KBM-7 (cell line): ENCODE measurements around the gene BAG1.

Source experiments
- DNase-seq: peaks from one replicate; pipeline ENCODE4 v3.0.0-alpha.2; 2015
- in situ Hi-C: fragments of 300-500 bp; cut with MboI; formaldehyde crosslinking; loops from 2 replicates; pipeline ENCODE4 v1.14.3; 2020; ENCODE audit warnings: low sequenced_read_pairs, low pct_unique_long_range_greater_than_20kb, mixed read lengths

The BAG1 gene

DNA sequence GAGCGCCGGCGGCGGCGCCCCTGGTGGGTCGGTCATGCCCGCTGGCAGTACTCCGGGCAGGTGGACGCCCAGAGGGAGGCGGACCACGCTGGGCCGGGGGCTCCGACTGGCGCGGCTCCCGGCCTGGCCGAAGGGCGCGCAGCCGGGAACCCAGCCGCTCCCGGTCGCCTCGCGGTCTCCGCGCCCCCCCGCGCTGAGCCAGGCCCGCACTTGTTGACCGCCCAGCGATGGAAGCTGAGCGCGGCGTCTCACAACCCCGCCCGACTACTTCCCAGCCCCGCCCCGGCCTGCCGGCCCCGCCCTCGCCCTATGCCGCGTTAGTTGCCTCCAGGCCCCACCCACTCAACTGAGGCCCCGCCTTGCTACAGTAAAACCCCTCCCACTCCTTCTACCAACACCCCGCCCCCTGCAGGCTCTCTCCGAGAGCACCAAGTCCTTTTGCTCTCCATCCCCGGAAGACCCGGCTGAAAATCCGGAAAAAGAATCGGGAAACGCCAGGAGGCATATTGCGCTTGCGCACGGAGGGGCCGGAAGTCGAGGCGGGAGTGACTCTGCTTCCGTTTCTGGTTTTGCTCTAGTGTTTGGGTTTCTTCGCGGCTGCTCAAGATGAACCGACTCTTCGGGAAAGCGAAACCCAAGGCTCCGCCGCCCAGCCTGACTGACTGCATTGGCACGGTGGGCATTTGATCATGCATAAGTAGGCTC lies at the start of gene BAG1, which contains the start of gene CHMP5:
Gene BAG1 (minus strand): TSS at position 236 of the 705 bp plus-strand sequence.
Gene CHMP5 (plus strand): TSS at position 577 of the 705 bp plus-strand sequence. CDS start 30 bp downstream, at position 607.
- in situ Hi-C loops: no loop called here
- peak; percentile 99 for DNase-seq

DNA sequence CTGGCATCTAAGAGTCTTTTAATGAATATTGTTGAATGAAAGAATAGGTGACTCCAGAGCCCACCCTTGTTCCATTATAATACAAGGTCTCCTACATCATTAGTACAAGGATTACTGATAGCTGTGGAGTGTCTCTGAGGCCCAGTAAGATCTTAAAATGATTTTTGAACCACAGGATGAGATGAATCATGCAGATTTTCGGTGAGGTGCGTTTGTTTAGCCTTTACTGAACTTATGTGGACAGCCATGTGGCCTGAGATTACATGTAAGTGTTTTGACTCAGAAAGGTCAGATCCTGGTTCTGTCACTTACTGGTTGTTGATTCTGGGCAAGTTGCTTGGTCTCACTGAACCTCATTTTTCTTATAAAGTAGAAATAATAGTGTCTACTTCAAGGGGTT lies 47.4 kb upstream of the BAG1 start:
- DNase-seq: no peak
- in situ Hi-C loops: no loop called here

DNA sequence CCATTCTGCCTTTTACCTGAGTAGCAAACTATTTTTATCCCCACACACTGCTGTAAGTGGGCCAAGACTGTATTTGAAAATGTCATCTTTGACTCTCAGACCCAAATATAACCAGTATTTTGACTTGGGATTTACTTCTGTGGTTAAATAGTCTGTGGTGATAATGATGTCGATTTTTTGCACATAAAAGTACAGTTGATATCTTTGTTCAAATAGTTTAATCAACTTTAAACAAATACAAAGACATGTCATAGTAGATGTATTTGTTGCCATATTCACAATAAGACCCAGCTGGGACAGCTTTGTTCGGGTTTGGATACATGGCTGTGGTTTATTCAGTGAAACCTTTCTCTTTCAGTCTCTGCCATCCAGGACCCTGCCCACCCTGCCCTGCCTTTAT lies 46.2 kb upstream of the BAG1 start:
- DNase-seq: no peak
- in situ Hi-C loops: no loop called here

- in situ Hi-C loops: no loop called here
- no peak for DNase-seq
Measured at GRCh38 chr9:33309903-33310302, 45.4 kb upstream of the BAG1 start.

GRCh38 chr9:33307067-33307466 lies 42.6 kb upstream of the BAG1 start:
- no peak for DNase-seq
- in situ Hi-C loops: no loop called here

DNA sequence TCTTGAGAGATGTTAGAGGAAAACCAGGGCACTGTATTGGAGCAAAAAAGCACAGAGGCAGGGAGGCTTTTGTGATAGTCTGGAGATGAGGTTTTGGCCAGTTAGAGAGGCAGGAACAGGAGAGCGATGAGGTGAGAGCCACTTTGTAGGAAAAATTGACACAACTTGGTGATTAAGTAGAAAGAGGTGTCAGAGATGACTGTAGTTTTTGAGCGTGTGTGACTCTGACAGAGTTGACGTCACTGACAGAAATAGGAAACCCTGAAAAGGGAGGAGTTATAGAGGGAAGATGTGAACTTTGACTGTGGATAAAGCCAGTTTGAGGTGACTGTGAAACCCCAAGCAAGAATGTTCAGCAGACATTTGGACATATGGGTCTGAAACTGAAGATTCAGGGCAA lies 41.5 kb upstream of the BAG1 start:
- in situ Hi-C loops: no loop called here
- no peak for DNase-seq

DNA sequence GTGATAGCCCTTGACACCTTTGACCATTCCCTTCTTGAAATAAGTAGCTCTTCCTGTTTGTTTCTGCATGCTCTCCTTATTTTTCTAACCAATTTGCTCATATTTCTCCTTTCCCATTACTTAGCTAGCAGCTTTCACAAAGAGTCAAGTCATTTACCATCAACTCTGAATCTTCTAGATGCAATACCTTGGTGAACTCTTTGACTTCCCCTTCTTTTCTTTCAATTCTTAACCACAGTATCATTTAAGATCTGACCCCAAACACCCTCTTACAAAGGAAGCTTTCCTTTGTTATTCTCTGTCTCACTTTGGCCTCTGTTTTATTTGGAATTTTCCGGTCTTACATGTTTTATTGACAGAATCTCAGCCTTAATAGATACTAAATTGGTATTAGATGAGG lies 39.9 kb upstream of the BAG1 start:
- DNase-seq: peak; percentile 23
- in situ Hi-C loops: no loop called here

DNA sequence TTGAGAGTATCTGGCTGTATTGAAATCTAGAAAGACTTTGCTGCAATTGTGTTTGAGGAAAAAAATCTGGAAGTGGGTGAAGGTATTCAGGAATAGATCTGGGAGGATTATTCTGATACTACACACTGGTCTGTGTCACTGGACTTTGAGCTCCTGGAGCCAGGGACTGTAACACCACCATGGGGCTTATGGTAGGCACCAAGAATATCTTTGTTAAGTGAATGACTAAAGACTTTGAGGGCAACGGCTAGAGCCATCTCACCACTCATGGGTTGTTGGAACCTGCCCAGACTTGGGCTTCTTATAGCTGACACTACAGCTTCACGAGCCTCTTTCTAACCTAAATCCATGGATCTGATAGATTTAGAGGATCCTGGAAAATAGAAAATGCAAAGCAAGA lies 36.0 kb upstream of the BAG1 start:
- in situ Hi-C loops: no loop called here
- DNase-seq: no peak

- DNase-seq: peak; percentile 85
- in situ Hi-C loops: no loop called here
Measured at GRCh38 chr9:33297432-33297831, 32.9 kb upstream of the BAG1 start.

DNA sequence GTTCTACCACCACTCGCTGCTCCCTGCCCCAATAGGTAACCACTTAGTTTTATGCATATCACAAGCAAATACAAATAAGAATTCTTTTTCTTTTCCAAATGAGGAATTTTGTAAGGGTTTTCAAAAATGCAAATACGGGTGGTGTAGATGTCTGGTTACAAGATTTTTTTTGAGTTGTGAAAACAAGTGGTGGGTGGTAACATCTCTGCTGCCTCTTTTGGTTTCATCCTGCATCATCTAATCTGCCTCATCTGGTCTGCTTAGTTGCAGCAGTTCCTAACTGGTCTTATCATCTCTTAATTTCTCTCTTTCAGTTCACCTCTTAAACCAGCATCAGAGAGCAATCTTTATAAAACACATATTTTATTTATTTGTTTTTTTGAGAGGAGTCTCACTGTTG lies 31.1 kb upstream of the BAG1 start:
- no peak for DNase-seq
- in situ Hi-C loops: no loop called here

DNA sequence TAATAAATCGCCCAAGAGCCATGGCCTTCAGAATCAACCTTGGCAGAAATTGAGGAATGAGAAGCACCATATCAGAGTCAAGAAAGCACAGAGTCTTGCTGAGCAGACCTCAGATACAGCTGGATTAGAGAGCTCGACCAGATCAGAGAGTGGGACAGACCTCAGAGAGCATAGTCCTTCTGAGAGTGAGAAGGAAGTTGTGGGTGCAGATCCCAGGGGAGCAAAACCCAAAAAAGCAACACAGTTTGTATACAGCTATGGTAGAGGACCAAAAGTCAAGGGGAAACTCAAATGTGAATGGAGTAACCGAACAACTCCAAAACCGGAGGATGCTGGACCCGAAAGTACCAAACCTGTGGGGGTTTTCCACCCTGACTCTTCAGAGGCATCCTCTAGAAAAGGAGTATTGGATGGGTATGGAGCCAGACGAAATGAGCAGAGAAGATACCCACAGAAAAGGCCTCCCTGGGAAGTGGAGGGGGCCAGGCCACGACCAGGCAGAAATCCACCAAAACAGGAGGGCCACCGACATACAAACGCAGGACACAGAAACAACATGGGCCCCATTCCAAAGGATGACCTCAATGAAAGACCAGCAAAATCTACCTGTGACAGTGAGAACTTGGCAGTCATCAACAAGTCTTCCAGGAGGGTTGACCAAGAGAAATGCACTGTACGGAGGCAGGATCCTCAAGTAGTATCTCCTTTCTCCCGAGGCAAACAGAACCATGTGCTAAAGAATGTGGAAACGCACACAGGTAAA lies 30.3 kb upstream of the BAG1 start:
- no peak for DNase-seq
- in situ Hi-C loops: no loop called here

DNA sequence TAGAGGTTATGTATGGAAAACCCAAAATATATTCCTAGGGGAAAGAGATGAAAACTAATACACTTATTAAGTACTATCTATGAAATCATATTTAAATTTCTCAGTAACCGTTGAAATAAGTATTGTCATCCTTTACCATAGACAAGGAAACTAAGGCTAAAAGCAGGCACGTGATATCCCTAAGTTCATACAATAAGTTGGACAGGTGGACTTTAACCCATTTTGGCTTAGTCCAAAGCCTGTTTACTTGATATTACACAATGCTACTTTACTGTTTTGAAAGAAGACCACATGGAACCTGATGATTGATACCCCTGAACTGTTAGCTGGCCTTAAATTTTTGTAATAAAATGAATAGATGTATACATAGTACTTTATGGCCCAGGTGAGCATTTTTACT lies 29.3 kb upstream of the BAG1 start:
- in situ Hi-C loops: no loop called here
- no peak for DNase-seq

GRCh38 chr9:33291901-33292300 lies 27.4 kb upstream of the BAG1 start:
- in situ Hi-C loops: no loop called here

GRCh38 chr9:33291031-33291397 lies 26.5 kb upstream of the BAG1 start:
- DNase-seq: no peak
- in situ Hi-C loops: no loop called here

More at GRCh38 chr9:33291901-33292300, 27.4 kb upstream of the BAG1 start:
- DNase-seq: no peak

- peak; percentile 100 for DNase-seq
- in situ Hi-C loops: no loop called here
Measured at GRCh38 chr9:33290247-33291030, 25.9 kb upstream of the BAG1 start, which contains the start of gene NFX1. Gene NFX1 (plus strand): TSS chr9:33290516. CDS start chr9:33290573, 57 bp downstream.

- in situ Hi-C loops: no loop called here
- DNase-seq: no peak
Measured at GRCh38 chr9:33289936-33290246, 25.4 kb upstream of the BAG1 start.

DNA sequence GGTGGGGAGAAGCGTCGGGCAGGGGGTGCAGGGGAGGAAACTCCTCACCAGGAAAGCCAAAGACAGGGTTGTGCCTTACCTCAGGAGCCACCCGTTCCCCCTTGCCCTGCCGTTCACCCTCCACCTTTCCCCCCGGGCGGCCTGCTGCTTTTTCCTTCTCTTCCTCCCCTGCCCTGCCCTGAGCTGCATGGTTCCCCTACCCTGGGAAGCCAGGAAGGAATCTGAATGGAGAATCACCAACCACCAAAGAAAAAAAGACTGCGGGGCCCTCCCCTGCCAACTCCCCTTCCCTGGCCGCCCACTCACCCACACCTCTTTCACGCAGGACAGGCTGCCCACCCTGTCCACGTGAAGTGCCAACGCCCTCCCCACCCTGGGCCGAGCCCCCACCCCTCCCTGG lies 25.0 kb upstream of the BAG1 start:
- in situ Hi-C loops: no loop called here
- DNase-seq: peak; percentile 27

DNA sequence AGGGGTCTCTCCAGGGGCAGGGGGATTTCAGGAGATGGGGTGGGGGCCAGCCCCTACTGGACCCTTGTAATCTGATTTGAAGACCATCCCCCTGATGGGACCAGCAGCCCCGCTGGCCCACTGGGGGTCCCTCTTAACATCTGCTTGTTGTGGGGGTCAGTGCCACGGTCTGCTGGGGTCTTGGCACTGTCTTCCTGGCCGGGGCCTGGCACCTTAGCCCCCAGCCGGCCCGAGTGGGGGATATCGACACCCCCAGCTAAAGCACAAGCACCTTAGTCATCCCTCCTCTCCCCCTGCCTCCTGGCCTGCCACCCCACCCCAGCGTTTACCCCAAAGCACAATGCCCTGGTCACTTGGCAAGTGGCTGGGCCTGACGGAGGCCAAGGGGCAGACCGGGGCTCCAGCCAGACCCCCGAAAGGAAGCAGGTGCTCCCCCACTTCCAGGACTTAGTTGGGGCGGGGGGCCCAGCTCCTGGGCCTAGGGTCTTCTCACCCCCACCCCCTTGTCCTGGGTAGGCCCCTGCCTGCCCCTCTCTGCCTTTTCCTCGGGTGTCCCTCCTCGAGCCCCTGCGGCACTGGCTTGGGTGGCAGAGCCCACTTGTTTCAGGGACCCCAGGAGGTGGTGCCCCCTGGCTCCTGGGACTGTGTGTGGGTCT lies 24.4 kb upstream of the BAG1 start:
- no peak for DNase-seq
- in situ Hi-C loops: no loop called here

DNA sequence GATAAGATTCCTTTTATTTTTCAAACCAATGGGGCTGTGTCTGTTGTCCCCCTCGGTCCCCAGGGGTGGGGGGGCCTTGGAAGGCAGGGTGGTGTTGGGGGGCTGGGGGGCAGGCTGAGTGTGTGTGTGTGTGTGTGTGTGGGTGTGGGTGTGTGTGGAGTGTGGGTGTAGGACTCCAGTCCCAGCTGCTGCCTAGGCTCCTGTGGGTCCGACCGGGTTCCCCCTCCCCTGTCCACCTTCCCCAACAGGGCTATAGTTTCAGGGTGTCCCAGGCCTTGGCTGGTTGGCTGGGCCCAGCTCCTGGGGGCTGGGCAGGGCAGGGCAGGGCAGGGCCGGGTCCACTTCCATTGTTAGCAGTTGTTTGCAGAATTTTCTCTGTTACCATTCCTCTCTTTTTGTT lies 23.7 kb upstream of the BAG1 start:
- in situ Hi-C loops: no loop called here
- no peak for DNase-seq

- in situ Hi-C loops: no loop called here
- DNase-seq: peak; percentile 80
Measured at GRCh38 chr9:33287087-33287490, 22.6 kb upstream of the BAG1 start.
